Stomach smooth muscle (tissue), 2 donors: Measurements from ENCODE around the gene TLR7.

Experiments
- H3K27ac ChIP-seq: one replicate; pipeline ENCODE4 v1.7.0; 2013; ENCODE audit warnings: mild to moderate bottlenecking, low read length, inconsistent platforms
- H3K27me3 ChIP-seq, 2 donors: one replicate each; pipeline ENCODE4 v1.7.0; 2013; ENCODE audit warnings: low read length in 2 of 2; ENCODE audit not compliant: insufficient read depth in 2 of 2, control insufficient read depth in 1 of 2
- H3K36me3 ChIP-seq, 2 donors: one replicate each; pipeline ENCODE4 v1.7.0; 2013; ENCODE audit warnings: low read length in 2 of 2; ENCODE audit not compliant: control insufficient read depth in 2 of 2, insufficient read depth in 2 of 2
- H3K4me1 ChIP-seq: one replicate; pipeline ENCODE4 v1.7.0; 2013; ENCODE audit warnings: low read length; ENCODE audit not compliant: control insufficient read depth, insufficient read depth
- H3K4me3 ChIP-seq, 2 donors: one replicate each; pipeline ENCODE4 v1.7.0; 2013; ENCODE audit warnings: low read length in 2 of 2
- H3K9ac ChIP-seq, 2 donors: one replicate each; pipeline ENCODE4 v1.7.0; 2013; ENCODE audit warnings: low read length in 2 of 2, mild to moderate bottlenecking in 1 of 2
- H3K9me3 ChIP-seq, 2 donors: one replicate each; pipeline ENCODE4 v1.7.0; 2013; ENCODE audit warnings: low read length in 2 of 2; ENCODE audit not compliant: control insufficient read depth in 2 of 2
- donor health status: healthy.
- donor health status: Pancreatic carcinoma.

Gene TLR7

DNA sequence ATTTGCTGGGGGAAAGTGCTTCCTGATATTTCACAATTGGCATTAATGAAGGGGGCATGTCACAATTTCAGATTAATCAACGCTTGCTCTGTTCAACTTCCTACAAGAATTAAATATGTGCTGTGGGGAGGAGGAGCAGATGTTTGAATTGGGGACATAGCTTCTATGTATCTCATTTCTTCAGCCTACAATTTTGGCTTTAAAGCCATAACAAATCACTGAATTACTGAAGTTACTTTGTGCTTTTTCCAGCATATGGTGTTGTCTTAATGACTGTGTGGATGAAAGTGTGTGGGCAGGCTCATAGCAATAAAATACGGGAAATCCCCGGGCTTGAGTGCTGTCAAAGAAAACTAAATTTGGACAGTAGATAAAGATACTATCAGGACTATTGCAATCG, 813 bp downstream of the TLR7 start:
- no peaks in the 10 kb centered on the region for H3K9me3 ChIP-seq
- H3K9ac ChIP-seq, result no peak overlapping the region
- no peaks in the 10 kb centered on the region for H3K36me3 ChIP-seq
- H3K4me1 ChIP-seq, result peaks cover 8% of the 10 kb centered on the region
- no peak overlapping the region for H3K4me3 ChIP-seq
- no peak overlapping the region for H3K27ac ChIP-seq
- H3K27me3 ChIP-seq, result peaks cover 0 to under 1% of the 10 kb centered on the region in 2 donors

DNA sequence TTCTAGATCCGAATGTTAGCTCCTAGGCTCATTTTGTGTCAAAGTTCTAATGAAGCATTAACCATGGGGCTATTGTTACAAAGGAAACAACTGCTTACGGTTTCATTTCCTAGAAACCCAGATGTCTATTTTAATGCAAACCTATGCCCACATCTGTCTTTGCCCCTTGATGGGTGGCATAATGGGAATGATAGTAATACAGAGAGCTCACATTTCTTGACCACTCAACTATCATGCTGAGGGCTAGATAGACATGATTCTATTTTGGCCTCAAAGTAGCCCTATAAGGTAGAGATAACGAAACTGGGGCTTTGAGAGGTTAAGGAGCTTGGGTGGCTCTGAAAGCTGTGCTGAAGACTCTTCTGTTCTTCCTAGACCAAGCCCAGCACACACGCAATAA, 1.9 kb downstream of the TLR7 start:
- Histone ChIP-seq H3K27me3 (peaks cover 0 to 2% of the 10 kb centered on the region in 2 donors), H3K9me3 (no peaks in the 10 kb centered on the region), H3K4me1 (peaks cover 8% of the 10 kb centered on the region), H3K36me3 (no peaks in the 10 kb centered on the region), H3K9ac (no peak overlapping the region), H3K4me3 (no peak overlapping the region), H3K27ac (no peak overlapping the region)

- Histone ChIP-seq H3K9me3 (no peaks in the 10 kb centered on the region), H3K9ac (no peak overlapping the region), H3K36me3 (no peaks in the 10 kb centered on the region), H3K27ac (no peak overlapping the region), H3K4me3 (no peak overlapping the region), H3K4me1 (peaks cover 8% of the 10 kb centered on the region), H3K27me3 (peaks cover 0 to 2% of the 10 kb centered on the region in 2 donors)
Measured at GRCh38 chrX:12871257-12871656, 4.4 kb downstream of the TLR7 start.

DNA sequence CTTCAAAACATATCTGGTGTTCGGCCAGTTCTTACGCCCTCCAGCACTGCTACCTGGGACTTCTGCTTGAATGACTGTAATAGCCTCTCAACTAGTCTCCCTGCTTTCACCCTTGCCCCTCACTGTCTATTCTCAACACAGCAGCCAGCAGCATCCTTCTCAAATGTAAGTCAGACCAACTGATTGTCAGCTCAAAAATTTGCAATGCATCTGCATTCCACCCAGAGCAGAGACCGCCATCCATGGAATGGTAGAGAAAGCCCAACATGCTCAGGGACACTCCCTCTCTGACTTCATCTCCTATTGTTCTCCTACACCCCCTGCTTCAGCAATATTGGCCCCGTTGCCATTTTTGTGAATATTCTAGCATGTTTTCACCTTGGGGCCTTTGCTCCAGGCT, 5.9 kb downstream of the TLR7 start:
- Histone ChIP-seq H3K9me3 (no peaks in the 10 kb centered on the region), H3K4me3 (no peak overlapping the region), H3K27me3 (peaks cover 0 to 4% of the 10 kb centered on the region in 2 donors), H3K36me3 (no peaks in the 10 kb centered on the region), H3K27ac (no peak overlapping the region), H3K9ac (no peak overlapping the region), H3K4me1 (peaks cover 8% of the 10 kb centered on the region)

DNA sequence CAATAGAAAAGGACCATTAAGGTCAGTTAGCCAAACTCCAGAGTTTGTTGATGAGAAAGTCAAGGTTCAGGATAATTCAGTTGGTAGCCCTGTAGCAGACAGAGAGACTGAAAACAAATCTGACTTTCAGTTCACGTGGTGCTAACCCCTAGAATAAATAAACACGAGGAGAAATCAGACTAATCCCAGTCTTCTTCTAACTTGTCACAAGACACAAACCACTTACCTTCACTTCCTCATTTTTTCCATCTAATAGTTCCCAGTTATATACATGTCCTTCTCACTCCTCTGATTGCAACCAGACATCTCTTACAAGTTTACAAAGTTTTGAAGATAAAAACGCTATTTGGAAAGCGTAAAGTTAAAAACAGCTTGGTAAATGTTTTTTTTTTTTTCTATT, 7.7 kb downstream of the TLR7 start:
- H3K27ac ChIP-seq, result no peak overlapping the region
- no peaks in the 10 kb centered on the region for H3K9me3 ChIP-seq
- H3K4me1 ChIP-seq, result peaks cover 8% of the 10 kb centered on the region
- H3K4me3 ChIP-seq, result no peak overlapping the region
- no peaks in the 10 kb centered on the region for H3K36me3 ChIP-seq
- peaks cover 0 to 6% of the 10 kb centered on the region in 2 donors for H3K27me3 ChIP-seq
- no peak overlapping the region for H3K9ac ChIP-seq

DNA sequence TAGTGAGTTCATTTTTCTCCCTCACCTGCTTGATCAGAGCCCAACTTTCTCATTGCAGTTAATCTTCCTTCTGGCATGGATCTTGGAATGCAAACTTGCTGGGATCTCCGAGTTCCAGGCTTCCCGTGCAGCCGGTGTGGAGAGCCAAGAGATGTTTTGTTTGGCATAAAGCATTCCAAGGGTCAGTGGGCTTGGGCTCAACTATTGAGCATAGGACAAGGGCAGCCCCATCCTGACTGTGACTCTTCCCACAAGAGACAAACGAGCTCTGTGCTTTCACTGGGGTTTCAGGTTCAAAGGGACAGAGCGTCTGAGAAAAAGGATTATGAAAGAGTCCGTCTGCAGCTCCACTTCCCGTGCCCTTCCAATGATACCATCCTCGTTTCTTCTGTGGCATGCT, 10.5 kb downstream of the TLR7 start:
- Histone ChIP-seq H3K4me3 (no peak overlapping the region), H3K9ac (no peak overlapping the region), H3K36me3 (no peaks in the 10 kb centered on the region), H3K27ac (no peak overlapping the region), H3K4me1 (peaks cover under 1% of the 10 kb centered on the region), H3K27me3 (peaks cover 0 to 6% of the 10 kb centered on the region in 2 donors), H3K9me3 (no peaks in the 10 kb centered on the region)

DNA sequence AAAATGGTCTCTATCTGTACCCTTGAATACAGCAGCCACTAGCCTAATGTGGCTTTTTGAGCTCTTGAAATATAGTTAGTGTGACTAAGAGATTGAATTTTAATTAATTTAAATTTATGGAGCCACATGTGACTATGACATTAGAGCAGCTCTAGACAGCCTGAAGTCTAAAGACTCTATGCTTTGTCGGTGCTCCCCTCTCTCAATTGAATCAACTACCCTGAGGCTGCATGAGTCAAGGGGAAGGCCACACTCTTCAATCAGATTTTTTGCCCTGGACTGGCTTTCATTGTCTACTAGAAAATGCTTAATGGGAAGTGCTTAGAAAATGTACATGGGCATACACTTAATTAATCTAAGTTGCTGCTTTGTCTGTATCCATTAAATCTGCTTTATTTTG, 11.7 kb downstream of the TLR7 start:
- Histone ChIP-seq H3K36me3 (no peaks in the 10 kb centered on the region), H3K9me3 (no peaks in the 10 kb centered on the region), H3K4me3 (no peak overlapping the region), H3K27me3 (peaks cover 0 to 4% of the 10 kb centered on the region in 2 donors), H3K4me1 (no peaks in the 10 kb centered on the region), H3K9ac (no peak overlapping the region), H3K27ac (no peak overlapping the region)

DNA sequence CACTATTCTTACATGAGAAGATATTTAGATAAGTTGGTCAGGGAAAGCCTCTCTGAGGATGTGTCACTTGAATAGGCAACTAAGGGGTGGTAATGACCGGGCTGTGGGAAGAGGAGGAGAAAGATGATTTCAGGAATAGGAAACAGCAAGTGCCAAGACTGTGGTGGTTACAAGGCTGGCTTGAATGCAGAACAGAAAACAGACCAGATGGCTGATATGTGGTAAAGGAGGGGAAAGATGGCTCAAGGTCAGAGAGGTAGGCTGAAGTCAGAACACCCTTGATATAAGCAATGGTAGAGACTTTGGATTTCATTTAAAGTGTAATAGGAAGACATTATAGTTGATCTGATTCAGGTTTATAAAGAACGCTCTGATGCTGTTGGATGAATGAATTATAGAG, 15.0 kb downstream of the TLR7 start:
- no peak overlapping the region for H3K27ac ChIP-seq
- H3K36me3 ChIP-seq, result no peaks in the 10 kb centered on the region
- H3K9ac ChIP-seq, result no peak overlapping the region
- H3K4me3 ChIP-seq, result no peak overlapping the region
- H3K27me3 ChIP-seq, result peaks cover 0 to 4% of the 10 kb centered on the region in 2 donors
- no peaks in the 10 kb centered on the region for H3K9me3 ChIP-seq
- H3K4me1 ChIP-seq, result no peaks in the 10 kb centered on the region

GRCh38 chrX:12885508-12885907, 18.6 kb downstream of the TLR7 start:
- Histone ChIP-seq H3K4me1 (no peaks in the 10 kb centered on the region), H3K27ac (no peak overlapping the region), H3K9me3 (no peaks in the 10 kb centered on the region), H3K4me3 (no peak overlapping the region), H3K36me3 (no peaks in the 10 kb centered on the region), H3K9ac (no peak overlapping the region), H3K27me3 (no peaks in the 10 kb centered on the region)

DNA sequence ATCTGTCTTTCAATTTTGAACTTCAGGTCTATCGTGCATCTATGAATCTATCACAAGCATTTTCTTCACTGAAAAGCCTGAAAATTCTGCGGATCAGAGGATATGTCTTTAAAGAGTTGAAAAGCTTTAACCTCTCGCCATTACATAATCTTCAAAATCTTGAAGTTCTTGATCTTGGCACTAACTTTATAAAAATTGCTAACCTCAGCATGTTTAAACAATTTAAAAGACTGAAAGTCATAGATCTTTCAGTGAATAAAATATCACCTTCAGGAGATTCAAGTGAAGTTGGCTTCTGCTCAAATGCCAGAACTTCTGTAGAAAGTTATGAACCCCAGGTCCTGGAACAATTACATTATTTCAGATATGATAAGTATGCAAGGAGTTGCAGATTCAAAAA, 19.7 kb downstream of the TLR7 start:
- no peak overlapping the region for H3K4me3 ChIP-seq

DNA sequence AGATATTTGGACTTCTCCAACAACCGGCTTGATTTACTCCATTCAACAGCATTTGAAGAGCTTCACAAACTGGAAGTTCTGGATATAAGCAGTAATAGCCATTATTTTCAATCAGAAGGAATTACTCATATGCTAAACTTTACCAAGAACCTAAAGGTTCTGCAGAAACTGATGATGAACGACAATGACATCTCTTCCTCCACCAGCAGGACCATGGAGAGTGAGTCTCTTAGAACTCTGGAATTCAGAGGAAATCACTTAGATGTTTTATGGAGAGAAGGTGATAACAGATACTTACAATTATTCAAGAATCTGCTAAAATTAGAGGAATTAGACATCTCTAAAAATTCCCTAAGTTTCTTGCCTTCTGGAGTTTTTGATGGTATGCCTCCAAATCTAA, 20.3 kb downstream of the TLR7 start:
- Histone ChIP-seq H3K9ac (no peak overlapping the region), H3K4me1 (no peaks in the 10 kb centered on the region), H3K27me3 (no peaks in the 10 kb centered on the region), H3K36me3 (no peaks in the 10 kb centered on the region), H3K27ac (no peak overlapping the region), H3K9me3 (no peaks in the 10 kb centered on the region), H3K4me3 (no peak overlapping the region)

More for the DNA sequence above, 19.7 kb downstream of the TLR7 start:
- Histone ChIP-seq H3K36me3 (no peaks in the 10 kb centered on the region), H3K9me3 (no peaks in the 10 kb centered on the region), H3K9ac (no peak overlapping the region), H3K27ac (no peak overlapping the region), H3K4me1 (no peaks in the 10 kb centered on the region), H3K27me3 (no peaks in the 10 kb centered on the region)
